Natural killer cell (primary cell): ENCODE measurements around the gene SEPTIN10. TPM values are rescaled to one million over a fixed set of nuclear protein-coding genes. Genes with fewer than 3 reads are reported as not detected.

Experiments used
- ATAC-seq, 3 donors: fragments of 150-1000 bp in 2 of 3; fragments of 200-7000 bp in 1 of 3; cut with Tn5 transposase; 1 replicate in 1 of 3; 2 replicates in 2 of 3; pipeline ENCODE4 v1.10.0; 2021; ENCODE audit warnings: mild to moderate bottlenecking in 2 of 3, moderate library complexity in 2 of 3
- DNase-seq, 2 donors: peaks; one replicate each; pipeline versions ENCODE4 v3.0.0 to v3.0.0-alpha.2; 2013 to 2021; ENCODE audit warnings: mixed read lengths in 1 of 2
- H3K27ac ChIP-seq: one replicate; pipeline ENCODE4 v1.5.1; 2013; ENCODE audit warnings: mild to moderate bottlenecking, low read length
- H3K27me3 ChIP-seq: one replicate; pipeline ENCODE4 v1.6.1; 2013; ENCODE audit warnings: low read length; ENCODE audit not compliant: control insufficient read depth, insufficient read depth
- H3K36me3 ChIP-seq: one replicate; pipeline ENCODE4 v1.6.1; 2013; ENCODE audit warnings: low read length; ENCODE audit not compliant: control insufficient read depth, insufficient read depth
- H3K4me1 ChIP-seq: one replicate; pipeline ENCODE4 v1.6.1; 2013; ENCODE audit warnings: low read length; ENCODE audit not compliant: control insufficient read depth, insufficient read depth
- H3K4me3 ChIP-seq: one replicate; pipeline ENCODE4 v1.5.1; 2013; ENCODE audit warnings: low read length
- H3K9me3 ChIP-seq: one replicate; pipeline ENCODE4 v1.6.1; 2013; ENCODE audit warnings: low read length; ENCODE audit not compliant: control insufficient read depth, insufficient read depth
- H3K27ac Mint-ChIP-seq, 2 donors: one replicate each; pipeline ENCODE4 v1.8.0; 2022; ENCODE audit warnings: mild to moderate bottlenecking in 2 of 2, mixed read lengths in 2 of 2, moderate library complexity in 1 of 2
- H3K27me3 Mint-ChIP-seq, 2 donors: one replicate each; pipeline ENCODE4 v1.8.0; 2022; ENCODE audit warnings: low read depth in 2 of 2, mixed read lengths in 2 of 2
- H3K36me3 Mint-ChIP-seq: one replicate; pipeline ENCODE4 v1.8.0; 2022; ENCODE audit warnings: mixed read lengths
- H3K4me1 Mint-ChIP-seq, 2 donors: one replicate each; pipeline ENCODE4 v1.8.0; 2022; ENCODE audit warnings: mixed read lengths in 2 of 2
- H3K4me3 Mint-ChIP-seq: one replicate; pipeline ENCODE4 v1.8.0; 2022; ENCODE audit warnings: mild to moderate bottlenecking, moderate library complexity, mixed read lengths
- H3K9me3 Mint-ChIP-seq, 2 donors: one replicate each; pipeline ENCODE4 v1.8.0; 2022; ENCODE audit warnings: mixed read lengths in 2 of 2
- WGBS: methylation state at CpG from one replicate; pipeline ENCODE4 v1.1.7; 2013; ENCODE audit warnings: missing lambda C conversion rate; ENCODE audit not compliant: insufficient coverage; 5-methylcytosine and 5-hydroxymethylcytosine counted together
- intact Hi-C: fragments of 100-400 bp; cut with micrococcal nuclease; formaldehyde crosslinking; loops from one replicate; pipeline ENCODE4 v1.14.2; 2022
- total RNA-seq, 4 donors: library from RNA; stranded (reverse); fragments of 120-200 nt in 1 of 4; gene quantifications; one replicate each; pipeline versions ENCODE4 v1.2.3 to v1.2.4, GENCODE V29; 2013 to 2022
- TF ChIP-seq, protein P1 (sequence below): fragments of 200-600 bp; IDR thresholded peaks from one replicate; pipeline ENCODE4 v1.8.0; 2022; ENCODE audit warnings: antibody characterized with exemption

The SEPTIN10 gene
- total RNA-seq, 3 donors from 2014 or later (not counting 1 experiment from before 2014, with no cell fraction given): 0.25 to 2.6 (median 0.33) TPM

DNA sequence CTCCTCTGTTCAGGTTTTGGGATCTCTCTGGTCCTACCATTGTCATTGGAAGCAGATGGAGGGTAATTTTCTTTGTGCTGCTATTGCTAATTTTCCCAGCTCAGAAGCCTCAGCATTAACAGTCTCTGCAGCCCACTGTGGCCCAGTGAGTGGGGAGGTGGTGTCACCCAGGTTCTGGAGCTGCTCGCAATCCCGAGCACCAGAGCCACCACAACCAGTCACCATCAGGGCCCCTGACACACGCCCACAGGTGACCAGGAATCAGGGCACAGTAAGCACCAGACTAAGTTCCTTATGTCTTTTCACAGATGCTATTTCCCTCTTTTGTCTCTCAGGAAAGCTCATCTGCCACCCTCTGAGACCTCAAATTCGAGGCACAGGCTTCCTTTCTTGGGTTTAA, 87.9 kb downstream of the SEPTIN10 start:
- no peaks in the 10 kb centered on the region for H3K36me3 ChIP-seq

DNA sequence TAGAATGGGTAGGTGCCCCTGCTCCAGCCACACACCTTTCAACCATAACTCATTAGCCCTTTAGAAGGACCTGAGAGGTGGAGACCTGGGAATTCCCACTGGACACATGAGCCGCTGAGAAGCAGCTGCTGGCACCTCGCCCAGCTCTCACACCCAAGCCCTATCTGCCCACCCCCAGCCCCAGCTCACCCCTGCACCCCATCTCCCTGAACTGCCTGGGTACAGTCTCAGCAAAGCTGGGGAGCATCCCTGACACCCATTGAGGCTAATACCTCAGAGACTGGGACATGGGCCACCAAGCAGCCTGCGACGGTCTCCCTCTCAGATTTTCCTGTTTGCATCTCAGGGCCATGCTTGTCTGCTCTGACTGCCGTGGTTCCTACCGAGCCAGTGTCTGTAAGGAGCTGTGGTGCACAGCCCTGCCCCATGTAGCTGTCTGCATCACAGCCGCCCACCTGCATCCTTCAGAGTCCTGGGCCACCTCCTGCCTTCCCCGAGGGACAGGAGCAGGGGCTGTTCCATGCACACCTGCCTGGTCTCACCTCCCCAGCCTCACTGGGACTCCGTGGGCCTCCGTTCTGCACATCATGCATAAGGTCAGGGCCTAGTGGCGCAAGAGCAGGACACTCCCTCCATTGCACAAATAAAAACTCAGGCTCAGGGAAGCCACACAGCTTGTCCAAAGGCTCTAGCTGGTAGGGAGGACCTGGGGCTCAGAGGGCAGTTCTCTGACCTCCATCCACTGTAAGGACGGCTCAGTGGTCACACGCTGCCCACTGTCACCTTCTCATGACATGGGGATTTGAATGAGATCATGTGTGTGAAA, 90.0 kb downstream of the SEPTIN10 start:
- Mint-ChIP-seq H3K36me3 (no peaks in the 10 kb centered on the region), H3K4me1 (no peaks in the 10 kb centered on the region), H3K27me3 (peaks cover 2 to 11% of the 10 kb centered on the region in 2 donors), H3K9me3 (no peaks in the 10 kb centered on the region), H3K27ac (no peak overlapping the region), H3K4me3 (no peak overlapping the region)
- TF ChIP-seq, protein P1, sequence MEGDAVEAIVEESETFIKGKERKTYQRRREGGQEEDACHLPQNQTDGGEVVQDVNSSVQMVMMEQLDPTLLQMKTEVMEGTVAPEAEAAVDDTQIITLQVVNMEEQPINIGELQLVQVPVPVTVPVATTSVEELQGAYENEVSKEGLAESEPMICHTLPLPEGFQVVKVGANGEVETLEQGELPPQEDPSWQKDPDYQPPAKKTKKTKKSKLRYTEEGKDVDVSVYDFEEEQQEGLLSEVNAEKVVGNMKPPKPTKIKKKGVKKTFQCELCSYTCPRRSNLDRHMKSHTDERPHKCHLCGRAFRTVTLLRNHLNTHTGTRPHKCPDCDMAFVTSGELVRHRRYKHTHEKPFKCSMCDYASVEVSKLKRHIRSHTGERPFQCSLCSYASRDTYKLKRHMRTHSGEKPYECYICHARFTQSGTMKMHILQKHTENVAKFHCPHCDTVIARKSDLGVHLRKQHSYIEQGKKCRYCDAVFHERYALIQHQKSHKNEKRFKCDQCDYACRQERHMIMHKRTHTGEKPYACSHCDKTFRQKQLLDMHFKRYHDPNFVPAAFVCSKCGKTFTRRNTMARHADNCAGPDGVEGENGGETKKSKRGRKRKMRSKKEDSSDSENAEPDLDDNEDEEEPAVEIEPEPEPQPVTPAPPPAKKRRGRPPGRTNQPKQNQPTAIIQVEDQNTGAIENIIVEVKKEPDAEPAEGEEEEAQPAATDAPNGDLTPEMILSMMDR: no peak
- DNase-seq (no peak), ATAC-seq (no peak)
- H3K9me3 ChIP-seq: no peaks in the 10 kb centered on the region
- 81% methylated on average over 13 of the region's 13 CpGs for WGBS
- no peaks in the 10 kb centered on the region for H3K36me3 ChIP-seq
- no peak overlapping the region for H3K27ac ChIP-seq
- H3K4me1 ChIP-seq: no peaks in the 10 kb centered on the region
- intact Hi-C loops: no loop called here
- no peak overlapping the region for H3K4me3 ChIP-seq
- H3K27me3 ChIP-seq: no peaks in the 10 kb centered on the region

More for the DNA sequence above, 87.9 kb downstream of the SEPTIN10 start:
- WGBS: 48% methylated on average over 4 of the region's 4 CpGs
- intact Hi-C loops: no loop called here
- ATAC-seq (no peak), DNase-seq (no peak)
- Histone ChIP-seq H3K4me3 (no peak overlapping the region), H3K27ac (no peak overlapping the region), H3K9me3 (no peaks in the 10 kb centered on the region), H3K4me1 (no peaks in the 10 kb centered on the region), H3K27me3 (no peaks in the 10 kb centered on the region)
- no peak overlapping the region for H3K4me3 Mint-ChIP-seq
- peaks cover 7 to 11% of the 10 kb centered on the region in 2 donors for H3K27me3 Mint-ChIP-seq
- H3K4me1 Mint-ChIP-seq: no peaks in the 10 kb centered on the region
- no peaks in the 10 kb centered on the region for H3K36me3 Mint-ChIP-seq
- no peaks in the 10 kb centered on the region for H3K9me3 Mint-ChIP-seq
- H3K27ac Mint-ChIP-seq: no peak overlapping the region
- TF ChIP-seq, protein P1: no peak

DNA sequence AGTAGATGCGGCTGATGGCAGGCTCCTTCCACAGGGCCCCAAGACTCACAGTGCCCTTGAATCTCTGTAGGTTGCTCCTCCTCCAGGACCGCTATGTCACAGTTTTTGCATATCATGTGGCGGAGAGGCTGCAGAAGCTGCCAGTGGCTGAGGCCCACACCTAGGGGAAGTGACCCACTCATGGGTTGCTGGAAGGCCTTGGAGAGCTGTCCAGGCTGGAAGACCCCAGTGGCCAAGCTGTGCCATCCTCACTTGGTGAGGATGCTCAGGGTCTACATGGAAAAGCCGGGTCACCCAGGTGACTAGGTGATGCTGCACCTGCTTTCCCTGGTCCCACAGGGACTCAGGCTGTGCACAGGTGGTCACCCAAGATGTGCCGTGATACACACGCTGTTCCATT, 90.6 kb downstream of the SEPTIN10 start:
- TF ChIP-seq, protein P1: no peak
- ATAC-seq: no peak
- 71% methylated on average over 5 of the region's 6 CpGs for WGBS

DNA sequence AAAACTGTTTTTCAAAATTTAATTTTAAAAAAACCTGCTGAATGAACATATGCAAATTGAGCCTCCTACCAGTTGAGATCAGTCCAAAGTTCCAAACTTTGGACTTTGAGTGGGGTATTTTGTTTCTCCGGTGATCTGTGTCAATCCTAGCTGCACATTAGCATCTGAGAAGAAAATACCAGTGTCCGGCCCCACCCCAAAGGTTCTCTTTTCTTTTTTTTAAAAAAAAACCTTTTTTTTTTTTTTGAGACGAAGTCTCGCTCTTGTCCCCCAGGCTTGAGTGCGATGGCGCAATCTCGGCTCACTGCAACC, 91.7 kb downstream of the SEPTIN10 start:
- ATAC-seq (no peak), DNase-seq (no peak)
- Histone ChIP-seq H3K27me3 (no peaks in the 10 kb centered on the region), H3K9me3 (no peaks in the 10 kb centered on the region), H3K4me3 (no peak overlapping the region), H3K36me3 (no peaks in the 10 kb centered on the region), H3K27ac (no peak overlapping the region), H3K4me1 (no peaks in the 10 kb centered on the region)
- Mint-ChIP-seq H3K27ac (no peak overlapping the region), H3K9me3 (no peaks in the 10 kb centered on the region), H3K27me3 (peaks cover 6 to 22% of the 10 kb centered on the region in 2 donors), H3K4me1 (no peaks in the 10 kb centered on the region), H3K4me3 (no peak overlapping the region), H3K36me3 (no peaks in the 10 kb centered on the region)
- intact Hi-C loops: no loop called here
- TF ChIP-seq, protein P1: no peak
- 92% methylated on average over 6 of the region's 7 CpGs for WGBS

More for the DNA sequence above, 90.6 kb downstream of the SEPTIN10 start:
- Histone ChIP-seq H3K27ac (no peak overlapping the region), H3K27me3 (no peaks in the 10 kb centered on the region), H3K4me3 (no peak overlapping the region), H3K36me3 (no peaks in the 10 kb centered on the region), H3K9me3 (no peaks in the 10 kb centered on the region), H3K4me1 (no peaks in the 10 kb centered on the region)
- no peak for DNase-seq
- H3K27me3 Mint-ChIP-seq: peaks cover 4 to 16% of the 10 kb centered on the region in 2 donors
- no peak overlapping the region for H3K4me3 Mint-ChIP-seq
- H3K4me1 Mint-ChIP-seq: no peaks in the 10 kb centered on the region
- H3K27ac Mint-ChIP-seq: no peak overlapping the region
- no peaks in the 10 kb centered on the region for H3K36me3 Mint-ChIP-seq
- no peaks in the 10 kb centered on the region for H3K9me3 Mint-ChIP-seq
- intact Hi-C loops: no loop called here
